IMR-90 (cell line): ENCODE data around the gene KLHL29.

ENCODE experiments used
- BHLHE40 ChIP-seq: fragments of 150-350 bp; IDR thresholded peaks from 2 replicates; pipeline ENCODE4 v1.6.1; 2016; ENCODE audit warnings: mild to moderate bottlenecking, low read depth, low read length
- CEBPB ChIP-seq: IDR thresholded peaks from 2 replicates; pipeline ENCODE4 v1.6.1; 2012; ENCODE audit warnings: low read depth, low read length, improper control_type of control experiment
- ELK1 ChIP-seq: fragments of 150-350 bp; IDR thresholded peaks from 2 replicates; pipeline ENCODE4 v1.6.1; 2016; ENCODE audit warnings: low read depth, mild to moderate bottlenecking, low read length, moderate library complexity, borderline replicate concordance
- FOS ChIP-seq: fragments of 150-350 bp; IDR thresholded peaks from 2 replicates; pipeline ENCODE4 v1.6.1; 2016; ENCODE audit warnings: low read depth, low read length
- MAFK ChIP-seq: IDR thresholded peaks from 2 replicates; pipeline ENCODE4 v1.6.1; 2012; ENCODE audit warnings: low read depth, low read length, improper control_type of control experiment
- MAZ ChIP-seq: IDR thresholded peaks from 2 replicates; pipeline ENCODE4 v1.6.1; 2012; ENCODE audit warnings: low read depth, mild to moderate bottlenecking, low read length, improper control_type of control experiment, moderate library complexity, borderline replicate concordance
- POLR2A ChIP-seq: IDR thresholded peaks from 2 replicates; pipeline ENCODE4 v1.6.1; 2012; ENCODE audit warnings: mild to moderate bottlenecking, low read depth, low read length
- RAD21 ChIP-seq: IDR thresholded peaks from 2 replicates; pipeline ENCODE4 v1.6.1; 2012; ENCODE audit warnings: low read length, improper control_type of control experiment
- RCOR1 ChIP-seq: IDR thresholded peaks from 2 replicates; pipeline ENCODE4 v1.6.1; 2012; ENCODE audit warnings: mild to moderate bottlenecking, low read length, improper control_type of control experiment; ENCODE audit not compliant: insufficient replicate concordance
- RFX5 ChIP-seq: IDR thresholded peaks from 2 replicates; pipeline ENCODE4 v1.8.0; 2012; ENCODE audit warnings: low read depth, mild to moderate bottlenecking, low read length, moderate library complexity
- USF2 ChIP-seq: fragments of 150-350 bp; IDR thresholded peaks from 2 replicates; pipeline ENCODE4 v1.6.1; 2017; ENCODE audit warnings: mild to moderate bottlenecking, antibody characterized with exemption, low read length, low read depth
- TF ChIP-seq, protein P1 (sequence below): conservative IDR thresholded peaks from 2 replicates; pipeline ENCODE4 v1.5.1; 2012; ENCODE audit warnings: mild to moderate bottlenecking, low read depth, low read length, improper control_type of control experiment

- no peak for TF ChIP-seq POLR2A
- TF ChIP-seq, protein P1, sequence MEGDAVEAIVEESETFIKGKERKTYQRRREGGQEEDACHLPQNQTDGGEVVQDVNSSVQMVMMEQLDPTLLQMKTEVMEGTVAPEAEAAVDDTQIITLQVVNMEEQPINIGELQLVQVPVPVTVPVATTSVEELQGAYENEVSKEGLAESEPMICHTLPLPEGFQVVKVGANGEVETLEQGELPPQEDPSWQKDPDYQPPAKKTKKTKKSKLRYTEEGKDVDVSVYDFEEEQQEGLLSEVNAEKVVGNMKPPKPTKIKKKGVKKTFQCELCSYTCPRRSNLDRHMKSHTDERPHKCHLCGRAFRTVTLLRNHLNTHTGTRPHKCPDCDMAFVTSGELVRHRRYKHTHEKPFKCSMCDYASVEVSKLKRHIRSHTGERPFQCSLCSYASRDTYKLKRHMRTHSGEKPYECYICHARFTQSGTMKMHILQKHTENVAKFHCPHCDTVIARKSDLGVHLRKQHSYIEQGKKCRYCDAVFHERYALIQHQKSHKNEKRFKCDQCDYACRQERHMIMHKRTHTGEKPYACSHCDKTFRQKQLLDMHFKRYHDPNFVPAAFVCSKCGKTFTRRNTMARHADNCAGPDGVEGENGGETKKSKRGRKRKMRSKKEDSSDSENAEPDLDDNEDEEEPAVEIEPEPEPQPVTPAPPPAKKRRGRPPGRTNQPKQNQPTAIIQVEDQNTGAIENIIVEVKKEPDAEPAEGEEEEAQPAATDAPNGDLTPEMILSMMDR = no peak
- no peak for TF ChIP-seq USF2
- TF ChIP-seq RAD21 = no peak
- no peak for TF ChIP-seq CEBPB
- no peak for TF ChIP-seq RCOR1
- TF ChIP-seq ELK1 = no peak
- no peak for TF ChIP-seq BHLHE40
- TF ChIP-seq MAFK = no peak
- TF ChIP-seq RFX5 = no peak
- TF ChIP-seq FOS = no peak
- no peak for TF ChIP-seq MAZ
Measured at GRCh38 chr2:23478933-23479683, 94.1 kb downstream of the KLHL29 start.
